GM19397 (cell line): ENCODE results near the gene LSM8.
"Not testable (repeated sequence)": the region's sequence is repeated elsewhere in the genome, so short reads cannot be mapped to it uniquely, and the experiment has no call there.

Experiments
- ATAC-seq: cut with Tn5 transposase; IDR thresholded peaks from one replicate; pipeline ENCODE4 v1.9.1; 2021; ENCODE audit warnings: mild to moderate bottlenecking, moderate library complexity; ENCODE audit not compliant: unreplicated experiment

The LSM8 gene

GRCh38 chr7:118202061-118202460 is 18.1 kb downstream of the LSM8 start:
- no peak for ATAC-seq

- peak; percentile 98 for ATAC-seq
Observed at GRCh38 chr7:118214051-118214832, 30.3 kb downstream of the LSM8 start.

GRCh38 chr7:118214833-118215182 is 30.8 kb downstream of the LSM8 start:
- peak; percentile 13 for ATAC-seq

GRCh38 chr7:118217210-118217619 is 33.3 kb downstream of the LSM8 start:
- no peak for ATAC-seq

GRCh38 chr7:118218413-118219156 is 34.6 kb downstream of the LSM8 start:
- no peak for ATAC-seq

- no peak for ATAC-seq
Observed at GRCh38 chr7:118219157-118219512, 35.2 kb downstream of the LSM8 start.

GRCh38 chr7:118220583-118220982 is 36.6 kb downstream of the LSM8 start:
- no peak for ATAC-seq

GRCh38 chr7:118222591-118222990 is 38.6 kb downstream of the LSM8 start:
- no peak for ATAC-seq

- ATAC-seq, result no peak
Observed at GRCh38 chr7:118224521-118224920, 40.6 kb downstream of the LSM8 start, which contains the start of gene ANKRD7. TSS of gene ANKRD7 (plus strand) at chr7:118224704. CDS start at chr7:118224831, 127 bp downstream.

- no peak for ATAC-seq
Observed at GRCh38 chr7:118232837-118233236, 48.9 kb downstream of the LSM8 start.

- no peak for ATAC-seq
Observed at GRCh38 chr7:118233799-118234198, 49.8 kb downstream of the LSM8 start.

GRCh38 chr7:118239014-118239413 is 55.0 kb downstream of the LSM8 start:
- no peak for ATAC-seq

GRCh38 chr7:118240320-118240719 is 56.4 kb downstream of the LSM8 start:
- not testable (repeated sequence) for ATAC-seq
